Measurements from ENCODE around the gene PDCD7. TPM values are rescaled to one million over a fixed set of nuclear protein-coding genes. Genes with fewer than 3 reads are reported as not detected.

The PDCD7 gene
- total RNA-seq, 1 experiment from 2014 or later, result 23.5 TPM

GRCh38 chr15:65177901-65178300 lies 44.3 kb upstream of the PDCD7 start (continued):
- TF ChIP-seq ZNF281 (CRISPR knock-in tag; IDR thresholded peaks at IDR 0.05), result no peak

GRCh38 chr15:65176056-65176455 lies 42.4 kb upstream of the PDCD7 start:
- Mint-ChIP-seq H3K4me1 (no peaks in the 10 kb centered on the region), H3K27ac (no peak overlapping the region), H3K9me3 (no peaks in the 10 kb centered on the region), H3K4me3 (no peak overlapping the region), H3K27me3 (ENCODE audit: low read depth) (no peaks in the 10 kb centered on the region), H3K36me3 (peaks cover 53% of the 10 kb centered on the region)
- no peak for TF ChIP-seq ZNF425 (CRISPR knock-in tag; conservative IDR thresholded peaks at IDR 0.05)
- no peak for TF ChIP-seq FOXJ3 (CRISPR knock-in tag; IDR thresholded peaks at IDR 0.05; ENCODE audit: borderline replicate concordance)
- no peak for TF ChIP-seq RELA (CRISPR knock-in tag; IDR thresholded peaks at IDR 0.05; ENCODE audit: borderline replicate concordance)
- no peak for TF ChIP-seq ZNF396 (CRISPR knock-in tag; IDR thresholded peaks at IDR 0.05; ENCODE audit: borderline replicate concordance)
- no peak for TF ChIP-seq ZNF121 (CRISPR knock-in tag; IDR thresholded peaks at IDR 0.05)
- no peak for TF ChIP-seq STAT6 (CRISPR knock-in tag; conservative IDR thresholded peaks at IDR 0.05; ENCODE audit: low read depth)
- TF ChIP-seq RORB (CRISPR knock-in tag; IDR thresholded peaks at IDR 0.05), result no peak
- no peak for TF ChIP-seq ETV6 (CRISPR knock-in tag; IDR thresholded peaks at IDR 0.05)
- TF ChIP-seq SMAD3 (CRISPR knock-in tag; IDR thresholded peaks at IDR 0.05; ENCODE audit: borderline replicate concordance), result no peak
- no peak for TF ChIP-seq FOXP1 (CRISPR knock-in tag; IDR thresholded peaks at IDR 0.05; ENCODE audit: borderline replicate concordance)
- TF ChIP-seq ZNF532 (CRISPR knock-in tag; IDR thresholded peaks at IDR 0.05; ENCODE audit: borderline replicate concordance), result no peak
- TF ChIP-seq ZNF423 (CRISPR knock-in tag; IDR thresholded peaks at IDR 0.05), result no peak
- TF ChIP-seq GRHL2 (CRISPR knock-in tag; IDR thresholded peaks at IDR 0.05; ENCODE audit: insufficient replicate concordance, severe bottlenecking), result no peak
- no peak for TF ChIP-seq ELF4 (CRISPR knock-in tag; IDR thresholded peaks at IDR 0.05; ENCODE audit: low read depth)
- no peak for TF ChIP-seq MYBL2 (CRISPR knock-in tag; IDR thresholded peaks at IDR 0.05)
- no peak for TF ChIP-seq ATF6 (CRISPR knock-in tag; IDR thresholded peaks at IDR 0.05)
- ChIA-PET CTCF (no interaction called here), POLR2A (interaction anchor here (1.3 kb wide), 1 partner anchor 9 kb away, joined by 3 read pairs; the partner anchor contains the start of gene CLPX)
- no peak for DNase-seq (ENCODE audit: low spot score)
- no peak for ATAC-seq
